HG02852 (cell line): ENCODE results near the gene CHST4.
"Not testable (repeated sequence)": the region's sequence is repeated elsewhere in the genome, so short reads cannot be mapped to it uniquely, and the experiment has no call there.

ENCODE experiments used
- ATAC-seq: cut with Tn5 transposase; IDR thresholded peaks from one replicate; pipeline ENCODE4 v1.9.1; 2021; ENCODE audit warnings: mild to moderate bottlenecking, moderate library complexity; ENCODE audit not compliant: unreplicated experiment

CHST4 gene

DNA sequence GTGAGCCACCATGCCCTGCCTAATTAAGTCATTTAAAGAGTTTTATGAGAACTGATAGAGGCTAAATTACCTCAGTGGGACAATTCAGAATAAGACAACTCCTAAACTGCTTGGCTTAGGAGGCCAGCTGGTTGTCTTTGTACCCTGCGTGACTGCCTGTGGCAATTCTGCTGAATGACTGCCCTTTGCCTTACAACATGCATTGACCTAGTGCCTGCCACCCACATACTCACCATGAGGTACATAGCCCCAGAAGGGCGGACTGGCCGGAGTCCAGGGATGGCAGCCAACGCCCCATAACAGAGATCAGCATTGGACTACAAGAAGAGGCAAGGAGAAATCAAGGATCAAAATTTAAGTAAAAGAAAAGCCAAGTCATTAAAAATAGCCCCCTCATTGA, 43.4 kb downstream of the CHST4 start:
- no peak for ATAC-seq

DNA sequence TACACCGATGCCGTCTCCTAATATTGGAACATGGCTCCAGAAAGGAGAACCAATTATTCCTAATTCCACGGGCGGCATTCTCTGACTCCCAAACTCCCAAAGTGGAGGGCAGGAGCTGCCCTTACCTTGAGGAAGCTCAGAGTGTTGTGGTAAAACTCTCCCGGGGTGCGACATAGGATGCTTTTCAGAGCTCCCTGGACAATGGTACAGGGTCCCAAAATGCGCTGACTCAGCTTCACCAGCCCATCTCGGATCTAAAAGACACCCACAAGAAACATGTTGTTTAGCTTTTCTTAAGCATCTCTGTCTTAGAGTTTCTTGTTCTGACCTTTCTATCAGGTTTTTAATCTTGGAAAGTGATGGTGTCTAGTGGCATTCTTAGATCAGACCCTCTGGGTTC, 43.9 kb downstream of the CHST4 start:
- ATAC-seq = no peak

DNA sequence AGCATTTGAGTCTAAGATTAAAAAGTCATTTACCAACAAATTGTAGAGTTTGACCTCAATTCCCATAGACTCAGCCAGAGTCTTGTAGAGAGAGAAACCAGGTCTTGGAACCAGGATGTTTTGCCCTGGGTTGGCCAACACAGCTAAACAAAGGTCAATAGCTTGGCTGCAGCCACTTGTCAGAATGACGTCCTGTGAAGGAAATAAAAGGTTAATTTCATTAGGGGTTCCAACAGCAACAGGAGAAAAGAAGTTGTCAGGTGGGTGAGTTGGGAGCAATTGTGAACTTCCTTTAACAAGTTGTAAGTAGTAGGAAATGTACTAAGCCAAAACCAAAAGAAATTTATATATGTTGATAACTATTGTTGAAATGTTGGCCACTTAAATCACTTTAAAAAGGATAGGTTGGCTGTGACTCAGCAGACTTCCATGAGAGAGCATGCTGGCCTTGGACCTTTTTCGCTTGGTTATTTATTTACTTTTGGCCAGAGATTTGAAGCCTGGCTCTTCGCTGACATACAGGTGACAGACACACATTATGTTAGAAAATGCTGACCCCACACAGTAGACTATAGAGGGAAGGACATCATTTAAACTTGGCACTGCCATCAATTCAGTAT, 46.4 kb downstream of the CHST4 start:
- ATAC-seq = no peak

DNA sequence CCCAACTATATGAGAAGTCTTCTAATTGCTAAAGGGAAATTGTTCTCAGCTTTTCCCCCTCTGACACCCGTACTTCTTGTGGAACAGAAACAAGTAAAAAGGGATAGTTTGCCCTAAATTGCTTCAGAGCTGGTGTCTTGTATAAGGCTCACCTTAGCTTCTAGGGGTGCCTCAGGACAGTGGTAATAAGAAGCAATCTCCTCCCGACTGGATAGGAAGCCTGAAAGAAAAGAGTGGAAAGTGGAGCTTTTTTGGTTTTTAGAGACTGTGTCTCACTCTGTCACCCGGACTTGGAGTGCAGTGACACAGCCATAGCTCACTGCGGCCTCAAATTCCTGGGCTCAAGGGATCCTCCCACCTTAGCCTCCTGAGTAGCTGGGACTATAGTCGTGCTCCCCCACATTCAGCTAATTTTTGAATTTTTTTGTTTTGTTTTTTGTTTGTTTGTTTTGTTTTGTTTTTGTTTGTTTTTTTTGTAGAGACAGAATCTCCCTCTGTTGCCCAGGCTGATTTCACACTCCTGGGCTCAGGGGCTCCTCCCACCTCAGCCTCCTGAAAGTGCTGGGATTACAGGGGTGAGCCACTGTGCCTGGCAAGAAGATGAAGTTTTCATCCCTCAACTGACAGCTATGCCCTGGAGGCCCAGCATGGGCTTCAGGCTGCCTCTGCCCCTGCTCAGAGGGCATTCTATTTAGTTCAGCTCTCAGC, 47.3 kb downstream of the CHST4 start:
- ATAC-seq = no peak

DNA sequence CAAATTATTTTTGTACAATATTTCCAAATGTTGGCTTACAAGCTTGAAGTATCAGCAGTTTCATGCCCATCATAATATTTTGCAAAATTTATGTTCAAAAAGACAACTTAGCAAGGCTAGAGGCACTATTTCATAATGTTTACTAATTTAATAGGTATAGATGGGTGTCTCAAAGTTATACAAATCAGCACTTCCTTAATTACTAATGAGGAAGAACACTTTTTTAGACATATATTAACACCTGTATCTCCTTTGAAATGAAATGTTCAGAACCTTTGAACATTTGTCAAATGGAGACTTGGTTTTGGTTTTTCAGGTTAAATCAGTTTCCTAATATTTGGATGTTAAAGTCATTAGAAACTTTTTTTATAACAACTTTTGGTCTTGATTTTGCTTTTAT, 48.5 kb downstream of the CHST4 start:
- ATAC-seq = no peak

DNA sequence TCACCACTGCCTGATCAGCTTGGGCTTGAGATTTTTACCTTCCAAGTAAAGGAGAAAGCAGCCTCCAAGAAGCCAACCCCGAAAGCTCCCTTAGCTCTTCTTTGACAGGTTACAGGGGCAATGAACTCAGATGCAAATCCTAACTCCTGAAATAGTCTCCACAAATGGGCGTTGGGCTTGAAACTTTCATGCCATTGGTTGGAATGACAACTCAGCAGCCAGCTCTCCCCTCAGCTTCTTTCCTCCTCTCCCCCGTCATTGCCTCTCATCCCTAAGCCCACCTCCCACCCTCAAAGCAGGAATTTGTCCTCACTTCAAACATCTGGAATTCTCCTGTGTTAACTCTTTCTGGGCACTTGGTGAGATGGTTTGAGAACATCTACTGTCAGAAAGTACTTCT, 50.7 kb downstream of the CHST4 start, which contains the start of gene TAT:
Gene TAT, minus strand, starts transcription at position 122 of the 400 bp plus-strand sequence. CDS start 677 bp downstream, outside the sequence.
- ATAC-seq = no peak

DNA sequence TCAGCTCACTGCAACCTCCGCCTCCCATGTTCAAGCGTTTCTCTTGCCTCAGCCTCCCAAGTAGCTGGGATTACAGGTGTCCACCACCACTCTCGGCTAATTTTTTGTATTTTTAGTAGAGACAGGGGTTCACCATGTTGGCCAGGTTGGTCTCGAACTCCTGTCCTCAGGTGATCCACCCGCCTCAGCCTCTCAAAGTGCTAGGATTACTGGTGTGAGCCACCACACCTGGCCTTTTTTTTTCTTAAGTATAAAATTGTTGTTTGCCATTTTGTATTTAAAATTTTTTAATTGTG, 56.3 kb downstream of the CHST4 start:
- ATAC-seq = not testable (repeated sequence)

DNA sequence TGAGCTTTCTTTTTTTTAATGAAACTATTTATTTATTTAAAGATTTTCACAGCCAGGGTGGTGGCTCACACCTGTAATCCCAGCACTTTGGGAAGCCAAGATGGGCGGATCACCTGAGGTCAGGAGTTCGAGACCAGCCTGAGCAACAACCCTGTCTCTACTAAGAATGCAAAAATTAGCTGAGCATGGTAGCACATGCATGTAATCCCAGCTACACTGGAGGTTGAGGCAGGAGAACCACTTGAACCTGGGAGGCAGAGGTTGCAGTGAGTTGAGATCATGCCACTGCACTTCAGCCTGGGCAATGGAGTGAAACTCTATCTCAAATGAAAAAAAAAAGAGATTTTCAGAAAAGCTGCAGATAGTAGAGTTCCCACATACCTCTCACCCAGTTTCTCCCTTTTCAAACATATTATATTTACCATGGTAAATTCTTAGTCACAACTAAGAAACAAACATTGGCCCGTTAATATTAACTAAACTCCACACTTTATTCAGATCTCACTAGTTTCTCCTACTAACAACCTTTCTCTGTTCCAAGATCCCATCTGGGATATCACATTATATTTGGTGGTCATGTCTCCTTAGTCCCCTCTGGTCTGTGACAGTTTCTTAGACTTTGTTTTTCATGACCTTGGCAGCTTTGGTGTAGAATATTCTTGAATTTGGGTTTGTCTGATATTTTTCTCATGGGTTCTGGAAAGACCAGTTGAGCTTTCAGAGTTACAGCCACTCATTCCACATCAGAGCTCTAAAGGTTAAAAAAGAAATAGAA, 58.5 kb downstream of the CHST4 start:
- ATAC-seq = no peak

DNA sequence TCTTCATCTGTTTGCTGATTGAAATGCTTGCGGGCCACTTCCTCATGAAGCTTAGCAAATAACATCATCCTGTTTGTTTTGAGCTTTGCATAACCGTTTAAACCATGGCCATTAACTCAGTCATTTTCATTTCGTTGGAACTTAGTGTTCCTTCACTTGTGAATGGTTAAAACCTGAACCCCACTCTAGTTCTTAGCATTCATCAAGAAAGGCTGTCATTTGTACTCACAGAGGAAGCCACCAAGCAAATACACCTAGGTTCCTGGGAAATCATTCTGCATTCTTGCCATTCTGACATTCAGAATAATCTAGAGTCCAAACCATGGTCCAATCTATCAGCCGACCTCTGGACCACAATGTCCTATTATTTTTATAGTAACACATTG, 59.1 kb downstream of the CHST4 start:
- ATAC-seq = no peak
